Ovary (tissue), 3 donors: Measurements from ENCODE around the gene CSNK1G1.

ENCODE experiments used
- CTCF ChIP-seq, 3 donors: fragments of 450-650 bp in 2 of 3; fragments of 200-600 bp in 1 of 3; IDR thresholded peaks; one replicate each; pipeline versions ENCODE4 v1.5.1 to v1.8.0; 2016 to 2022; ENCODE audit warnings: antibody characterized with exemption in 3 of 3, mild to moderate bottlenecking in 1 of 3
- POLR2A ChIP-seq: fragments of 450-650 bp; IDR thresholded peaks from one replicate; pipeline ENCODE4 v1.6.1; 2017; ENCODE audit warnings: antibody characterized with exemption, mild to moderate bottlenecking, moderate library complexity
- donor health status: DM: no; HTN: no; CAD: no.

DNA sequence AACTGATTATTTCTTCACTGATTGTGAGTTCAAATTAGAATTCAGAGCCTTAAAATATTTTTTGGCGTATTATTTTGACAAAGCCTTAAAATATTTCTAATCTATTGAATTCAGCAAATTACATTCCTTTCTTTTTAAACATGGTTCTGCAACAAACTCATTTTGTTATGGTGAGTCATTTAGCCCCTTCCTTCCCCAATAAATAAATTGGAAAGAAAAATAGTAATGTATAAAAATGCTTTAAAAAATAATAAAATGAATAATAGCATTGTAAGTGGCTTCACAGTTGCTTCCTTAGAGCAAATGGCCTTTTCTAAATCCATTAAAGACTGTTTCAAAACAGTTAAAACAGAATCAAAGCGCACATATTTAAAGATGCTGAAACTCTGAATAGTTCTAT is 12.1 kb downstream of the CSNK1G1 start:
- TF ChIP-seq CTCF (IDR thresholded peaks at IDR 0.05) (no peak), POLR2A (no peak)
